NCI-H82 treated with DMSO at 0.1 percent for 48 hours (cell line): ENCODE results near the gene CSF1.

Experiments
- DNase-seq: peaks from one replicate; lab custom pipeline; 2025; ENCODE audit not compliant: unreplicated experiment; lab: John Stamatoyannopoulos, UW

The CSF1 gene

GRCh38 chr1:109882288-109883245 is 28.1 kb upstream of the CSF1 start:
- DNase-seq, result no peak

- no peak for DNase-seq
Measured at GRCh38 chr1:109883248-109883955, 27.2 kb upstream of the CSF1 start.

GRCh38 chr1:109884242-109884891 is 26.3 kb upstream of the CSF1 start:
- DNase-seq, result no peak

- DNase-seq, result no peak
Measured at GRCh38 chr1:109885589-109885988, 25.1 kb upstream of the CSF1 start.

GRCh38 chr1:109886827-109887226 is 23.8 kb upstream of the CSF1 start:
- DNase-seq, result no peak

GRCh38 chr1:109887271-109887670 is 23.4 kb upstream of the CSF1 start:
- no peak for DNase-seq

- DNase-seq, result no peak
Measured at GRCh38 chr1:109887884-109888283, 22.8 kb upstream of the CSF1 start.

GRCh38 chr1:109889094-109889493 is 21.6 kb upstream of the CSF1 start:
- no peak for DNase-seq

- no peak for DNase-seq
Measured at GRCh38 chr1:109890115-109890953, 20.3 kb upstream of the CSF1 start.

- no peak for DNase-seq
Measured at GRCh38 chr1:109891930-109892329, 18.7 kb upstream of the CSF1 start.

- DNase-seq, result no peak
Measured at GRCh38 chr1:109892561-109893368, 17.9 kb upstream of the CSF1 start.

- no peak for DNase-seq
Measured at GRCh38 chr1:109893532-109894171, 17.0 kb upstream of the CSF1 start.

GRCh38 chr1:109894823-109895719 is 15.6 kb upstream of the CSF1 start:
- no peak for DNase-seq

GRCh38 chr1:109895720-109896504 is 14.7 kb upstream of the CSF1 start:
- DNase-seq, result no peak

GRCh38 chr1:109896681-109897080 is 14.0 kb upstream of the CSF1 start:
- DNase-seq, result no peak

- no peak for DNase-seq
Measured at GRCh38 chr1:109897259-109897955, 13.2 kb upstream of the CSF1 start.

- DNase-seq, result no peak
Measured at GRCh38 chr1:109898842-109899241, 11.8 kb upstream of the CSF1 start.
